ENCODE data around the gene MCC.
"Not testable (repeated sequence)": the region's sequence is repeated elsewhere in the genome, so short reads cannot be mapped to it uniquely, and the experiment has no call there.

Gene MCC

GRCh38 chr5:113437111-113437510 is 51.1 kb downstream of the MCC start:
- DNase-seq (ENCODE audit: low spot score in 2 of 2): no peak
- H3K27ac Mint-ChIP-seq (ENCODE audit: low read depth): no peak overlapping the region
- peaks cover 1% of the 10 kb centered on the region for H3K36me3 Mint-ChIP-seq (ENCODE audit: insufficient read depth)
- H3K9me3 Mint-ChIP-seq: no peaks in the 10 kb centered on the region
- H3K4me3 Mint-ChIP-seq: no peak overlapping the region
- ATAC-seq (replicated peaks; ENCODE audit: extremely low read depth, poor library complexity, severe bottlenecking): no peak
- H3K27me3 Mint-ChIP-seq: peaks cover 26% of the 10 kb centered on the region
- H3K4me1 Mint-ChIP-seq: no peaks in the 10 kb centered on the region

GRCh38 chr5:113435575-113435974 is 52.7 kb downstream of the MCC start:
- H3K4me1 Mint-ChIP-seq: no peaks in the 10 kb centered on the region
- H3K9me3 Mint-ChIP-seq: no peaks in the 10 kb centered on the region
- peaks cover 1% of the 10 kb centered on the region for H3K36me3 Mint-ChIP-seq (ENCODE audit: insufficient read depth)
- DNase-seq (ENCODE audit: low spot score in 2 of 2): no peak
- no peak for ATAC-seq (replicated peaks; ENCODE audit: extremely low read depth, poor library complexity, severe bottlenecking)
- H3K4me3 Mint-ChIP-seq: no peak overlapping the region
- peaks cover 20% of the 10 kb centered on the region for H3K27me3 Mint-ChIP-seq
- H3K27ac Mint-ChIP-seq (ENCODE audit: low read depth): no peak overlapping the region

DNA sequence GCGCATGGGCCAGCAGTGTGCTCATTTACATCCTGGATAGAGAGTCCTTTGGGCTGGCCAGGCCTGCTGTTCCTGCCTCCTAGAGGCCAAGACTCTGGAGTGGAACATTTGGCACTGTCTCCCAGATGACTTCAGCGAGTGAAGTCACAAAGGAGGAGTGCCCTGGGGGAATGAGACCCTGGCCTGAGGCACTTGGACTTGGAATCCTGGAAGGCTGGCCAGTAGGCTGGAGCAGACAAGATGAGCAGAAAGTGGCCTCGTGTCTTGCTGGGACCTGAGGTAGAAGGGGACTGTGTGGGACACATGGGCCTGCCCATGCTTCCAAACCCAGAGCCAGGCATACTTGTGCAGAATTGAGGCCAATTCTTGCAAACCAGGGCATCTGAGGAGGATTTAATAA is 53.4 kb downstream of the MCC start, which contains the start of gene TSSK1B:
TSS of gene TSSK1B (minus strand) at position 101 of the 400 bp plus-strand sequence. CDS start 150 bp downstream, outside the sequence.
- ATAC-seq (replicated peaks; ENCODE audit: extremely low read depth, poor library complexity, severe bottlenecking): no peak
- Mint-ChIP-seq H3K4me3 (no peak within 1 kb of the TSS), H3K9me3 (no peaks in the 10 kb centered on the region), H3K27ac (ENCODE audit: low read depth) (no peak within 1 kb of the TSS), H3K4me1 (no peaks in the 10 kb centered on the region), H3K36me3 (ENCODE audit: insufficient read depth) (peaks cover 1% of the 10 kb centered on the region), H3K27me3 (peaks cover 15% of the 10 kb centered on the region)
- DNase-seq (ENCODE audit: low spot score in 2 of 2): no peak

DNA sequence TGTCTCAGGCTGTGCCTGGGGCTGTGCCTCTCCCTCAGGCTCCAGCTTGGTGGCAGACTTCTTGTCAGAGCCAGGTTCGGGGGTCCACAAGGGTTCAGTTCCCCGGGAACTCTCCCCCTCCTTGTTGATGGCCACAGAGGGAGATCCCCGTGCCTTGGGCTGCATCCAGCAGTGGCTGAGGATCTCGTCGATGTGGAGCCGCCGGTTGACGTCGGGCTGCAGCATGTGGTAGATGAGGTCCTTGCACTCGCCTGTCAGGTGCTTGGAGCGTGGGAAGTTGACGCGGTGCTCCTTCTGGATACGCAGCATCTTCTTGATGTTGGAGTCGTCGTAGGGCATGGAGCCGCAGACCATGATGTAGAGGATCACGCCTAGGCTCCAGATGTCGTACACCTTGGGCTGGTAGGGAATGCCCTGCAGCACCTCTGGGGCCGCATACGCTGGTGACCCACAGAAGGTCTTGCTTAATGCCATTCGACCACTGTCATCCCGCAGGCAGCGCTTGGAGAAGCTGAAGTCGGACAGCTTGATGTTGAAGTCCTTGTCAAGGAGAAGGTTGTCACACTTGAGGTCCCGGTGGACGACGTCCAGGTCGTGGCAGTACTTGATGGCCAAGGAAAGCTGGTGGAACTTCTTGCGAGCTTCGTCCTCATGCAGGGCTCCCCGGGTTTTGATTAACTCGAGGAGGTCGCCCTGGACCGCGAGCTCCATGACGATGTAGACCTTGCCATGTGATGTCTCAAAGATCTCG is 54.2 kb downstream of the MCC start:
- ATAC-seq (replicated peaks; ENCODE audit: extremely low read depth, poor library complexity, severe bottlenecking) (no peak), DNase-seq (ENCODE audit: low spot score in 2 of 2) (no peak)
- Mint-ChIP-seq H3K27ac (ENCODE audit: low read depth) (no peak overlapping the region), H3K4me3 (no peak overlapping the region), H3K9me3 (no peaks in the 10 kb centered on the region), H3K36me3 (ENCODE audit: insufficient read depth) (peaks cover 1% of the 10 kb centered on the region), H3K27me3 (peaks cover 15% of the 10 kb centered on the region), H3K4me1 (no peaks in the 10 kb centered on the region)

- Mint-ChIP-seq H3K4me1 (no peaks in the 10 kb centered on the region), H3K36me3 (ENCODE audit: insufficient read depth) (peaks cover 1% of the 10 kb centered on the region), H3K27ac (ENCODE audit: low read depth) (no peak overlapping the region), H3K27me3 (peaks cover 15% of the 10 kb centered on the region), H3K9me3 (no peaks in the 10 kb centered on the region), H3K4me3 (no peak overlapping the region)
- ATAC-seq (replicated peaks; ENCODE audit: extremely low read depth, poor library complexity, severe bottlenecking) (no peak), DNase-seq (ENCODE audit: low spot score in 2 of 2) (no peak)
Observed at GRCh38 chr5:113433071-113433470, 55.2 kb downstream of the MCC start.

DNA sequence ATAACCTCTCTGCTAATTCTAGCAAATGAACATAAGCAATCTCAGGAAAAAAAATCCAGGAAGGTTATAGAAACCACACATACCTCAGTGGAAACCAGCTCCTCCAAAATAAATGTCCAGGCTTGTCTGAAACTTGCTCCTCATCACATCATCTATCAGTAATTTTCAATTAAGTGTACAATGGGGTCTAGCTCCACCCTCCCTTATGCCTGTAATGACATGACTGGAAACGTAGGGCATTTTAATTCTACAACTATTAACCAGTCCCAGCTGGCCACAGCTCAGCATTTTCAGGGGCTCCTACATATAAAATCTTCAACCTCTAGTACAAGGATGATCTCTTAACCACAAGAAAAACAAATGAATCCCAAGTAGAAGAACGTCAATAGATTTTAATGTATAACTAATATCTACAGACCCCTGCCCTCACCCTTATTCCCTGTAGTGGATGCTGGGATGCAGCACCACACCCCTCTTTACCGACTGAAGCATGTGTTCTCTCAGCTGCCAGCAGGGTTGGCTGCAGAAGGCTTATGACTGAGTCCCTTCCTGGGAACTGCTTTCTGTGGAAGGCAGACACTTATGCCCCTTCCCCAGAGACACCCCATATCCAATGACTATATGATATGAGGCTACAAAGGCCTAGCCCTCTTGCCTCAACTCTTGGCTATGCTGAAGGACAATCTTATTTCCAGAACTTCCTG is 60.2 kb downstream of the MCC start:
- H3K4me1 Mint-ChIP-seq: no peaks in the 10 kb centered on the region
- H3K36me3 Mint-ChIP-seq (ENCODE audit: insufficient read depth): no peaks in the 10 kb centered on the region
- no peak for ATAC-seq (replicated peaks; ENCODE audit: extremely low read depth, poor library complexity, severe bottlenecking)
- no peak overlapping the region for H3K4me3 Mint-ChIP-seq
- no peak for DNase-seq (ENCODE audit: low spot score in 2 of 2)
- no peaks in the 10 kb centered on the region for H3K9me3 Mint-ChIP-seq
- H3K27ac Mint-ChIP-seq (ENCODE audit: low read depth): no peak overlapping the region
- H3K27me3 Mint-ChIP-seq: no peaks in the 10 kb centered on the region

GRCh38 chr5:113425909-113426308 is 62.3 kb downstream of the MCC start:
- no peaks in the 10 kb centered on the region for H3K27me3 Mint-ChIP-seq
- DNase-seq (ENCODE audit: low spot score in 2 of 2): no peak
- ATAC-seq (replicated peaks; ENCODE audit: extremely low read depth, poor library complexity, severe bottlenecking): no peak
- no peak overlapping the region for H3K27ac Mint-ChIP-seq (ENCODE audit: low read depth)
- no peaks in the 10 kb centered on the region for H3K9me3 Mint-ChIP-seq
- H3K4me1 Mint-ChIP-seq: no peaks in the 10 kb centered on the region
- H3K4me3 Mint-ChIP-seq: no peak overlapping the region
- H3K36me3 Mint-ChIP-seq (ENCODE audit: insufficient read depth): no peaks in the 10 kb centered on the region

- ATAC-seq (replicated peaks; ENCODE audit: extremely low read depth, poor library complexity, severe bottlenecking) (no peak), DNase-seq (ENCODE audit: low spot score in 2 of 2) (no peak)
- H3K36me3 Mint-ChIP-seq (ENCODE audit: insufficient read depth): no peaks in the 10 kb centered on the region
- H3K4me1 Mint-ChIP-seq: no peaks in the 10 kb centered on the region
- H3K27ac Mint-ChIP-seq (ENCODE audit: low read depth): no peak overlapping the region
- no peak overlapping the region for H3K4me3 Mint-ChIP-seq
- no peaks in the 10 kb centered on the region for H3K9me3 Mint-ChIP-seq
- H3K27me3 Mint-ChIP-seq: peaks cover 8% of the 10 kb centered on the region
Observed at GRCh38 chr5:113421693-113422092, 66.6 kb downstream of the MCC start.

GRCh38 chr5:113405530-113405929 is 82.7 kb downstream of the MCC start:
- DNase-seq (ENCODE audit: low spot score in 2 of 2) (no peak), ATAC-seq (replicated peaks; ENCODE audit: extremely low read depth, poor library complexity, severe bottlenecking) (no peak)
- H3K36me3 Mint-ChIP-seq (ENCODE audit: insufficient read depth): no peaks in the 10 kb centered on the region
- no peaks in the 10 kb centered on the region for H3K9me3 Mint-ChIP-seq
- no peaks in the 10 kb centered on the region for H3K4me1 Mint-ChIP-seq
- no peak overlapping the region for H3K27ac Mint-ChIP-seq (ENCODE audit: low read depth)
- no peak overlapping the region for H3K4me3 Mint-ChIP-seq
- H3K27me3 Mint-ChIP-seq: no peaks in the 10 kb centered on the region

- ATAC-seq (replicated peaks; ENCODE audit: extremely low read depth, poor library complexity, severe bottlenecking) (no peak), DNase-seq (ENCODE audit: low spot score in 2 of 2) (no peak)
- Mint-ChIP-seq H3K4me1 (no peaks in the 10 kb centered on the region), H3K9me3 (no peaks in the 10 kb centered on the region), H3K4me3 (no peak overlapping the region), H3K27ac (ENCODE audit: low read depth) (no peak overlapping the region), H3K27me3 (no peaks in the 10 kb centered on the region), H3K36me3 (ENCODE audit: insufficient read depth) (no peaks in the 10 kb centered on the region)
Observed at GRCh38 chr5:113404269-113404668, 84.0 kb downstream of the MCC start.

- H3K9me3 Mint-ChIP-seq; H3K36me3 Mint-ChIP-seq (ENCODE audit: insufficient read depth); H3K27ac Mint-ChIP-seq (ENCODE audit: low read depth); H3K4me3 Mint-ChIP-seq; ATAC-seq (replicated peaks; ENCODE audit: extremely low read depth, poor library complexity, severe bottlenecking); H3K4me1 Mint-ChIP-seq; DNase-seq (ENCODE audit: low spot score in 2 of 2): not testable (repeated sequence)
- H3K27me3 Mint-ChIP-seq: peaks cover 28% of the 10 kb centered on the region
Observed at GRCh38 chr5:113397986-113398385, 90.3 kb downstream of the MCC start.

- ATAC-seq (replicated peaks; ENCODE audit: extremely low read depth, poor library complexity, severe bottlenecking) (no peak), DNase-seq (ENCODE audit: low spot score in 2 of 2) (no peak)
- H3K4me3 Mint-ChIP-seq: no peak overlapping the region
- no peaks in the 10 kb centered on the region for H3K36me3 Mint-ChIP-seq (ENCODE audit: insufficient read depth)
- H3K27ac Mint-ChIP-seq (ENCODE audit: low read depth): no peak overlapping the region
- H3K27me3 Mint-ChIP-seq: peaks cover 34% of the 10 kb centered on the region
- H3K4me1 Mint-ChIP-seq: no peaks in the 10 kb centered on the region
- H3K9me3 Mint-ChIP-seq: no peaks in the 10 kb centered on the region
Observed at GRCh38 chr5:113397046-113397445, 91.2 kb downstream of the MCC start.

DNA sequence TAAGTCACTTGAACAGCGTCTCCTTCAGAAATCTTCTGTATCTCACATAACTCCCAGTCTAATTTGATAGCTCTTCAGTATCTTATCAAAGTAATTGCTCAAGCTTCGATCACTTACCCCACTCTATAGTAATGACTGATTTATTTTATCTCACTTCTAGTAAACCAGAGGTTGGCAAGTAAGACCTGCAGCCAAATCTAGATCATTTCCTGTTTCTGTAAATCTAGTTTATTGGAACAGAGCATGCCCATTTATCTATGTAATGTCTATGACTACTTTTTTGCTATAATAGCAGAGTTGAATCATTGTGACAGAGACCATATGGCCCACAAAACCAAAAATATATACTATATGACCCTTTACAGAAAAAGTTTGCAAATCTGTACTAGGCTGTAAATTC is 93.6 kb downstream of the MCC start:
- Mint-ChIP-seq H3K27ac (ENCODE audit: low read depth) (no peak overlapping the region), H3K4me1 (no peaks in the 10 kb centered on the region), H3K9me3 (no peaks in the 10 kb centered on the region), H3K36me3 (ENCODE audit: insufficient read depth) (no peaks in the 10 kb centered on the region), H3K27me3 (peaks cover 52% of the 10 kb centered on the region), H3K4me3 (no peak overlapping the region)
- ATAC-seq (replicated peaks; ENCODE audit: extremely low read depth, poor library complexity, severe bottlenecking) (no peak), DNase-seq (ENCODE audit: low spot score in 2 of 2) (no peak)

Data from central memory CD8-positive, alpha-beta T cell (primary cell).